Upper lobe of left lung (tissue), 4 donors: ENCODE measurements around the gene YIPF1.

Source experiments
- EP300 ChIP-seq, 4 donors: sonication (generic); formaldehyde crosslinking; IDR thresholded peaks; one replicate each; pipeline ENCODE4 v1.5.1; 2017; ENCODE audit warnings: antibody characterized with exemption in 4 of 4, control low read depth in 2 of 4
- POLR2A ChIP-seq, 4 donors: fragments of 450-650 bp; IDR thresholded peaks; one replicate each; pipeline ENCODE4 v1.5.1; 2016 to 2017; ENCODE audit warnings: antibody characterized with exemption in 4 of 4, mild to moderate bottlenecking in 2 of 4
- POLR2AphosphoS5 ChIP-seq, 2 donors: sonication (generic); formaldehyde crosslinking; IDR thresholded peaks; one replicate each; pipeline ENCODE4 v1.5.1; 2017; ENCODE audit warnings: antibody characterized with exemption in 2 of 2
- TF ChIP-seq, protein P1 (sequence below), 6 experiments: fragments of 450-650 bp in 4 of 6; fragments of 200-600 bp in 2 of 6; sonication (generic) in 2 of 6; IDR thresholded peaks; one replicate each; pipeline ENCODE4 v1.5.1; 2016 to 2019; ENCODE audit warnings: antibody characterized with exemption in 6 of 6

- no peak for TF ChIP-seq EP300 (IDR thresholded peaks at IDR 0.05)
- TF ChIP-seq, protein P1, sequence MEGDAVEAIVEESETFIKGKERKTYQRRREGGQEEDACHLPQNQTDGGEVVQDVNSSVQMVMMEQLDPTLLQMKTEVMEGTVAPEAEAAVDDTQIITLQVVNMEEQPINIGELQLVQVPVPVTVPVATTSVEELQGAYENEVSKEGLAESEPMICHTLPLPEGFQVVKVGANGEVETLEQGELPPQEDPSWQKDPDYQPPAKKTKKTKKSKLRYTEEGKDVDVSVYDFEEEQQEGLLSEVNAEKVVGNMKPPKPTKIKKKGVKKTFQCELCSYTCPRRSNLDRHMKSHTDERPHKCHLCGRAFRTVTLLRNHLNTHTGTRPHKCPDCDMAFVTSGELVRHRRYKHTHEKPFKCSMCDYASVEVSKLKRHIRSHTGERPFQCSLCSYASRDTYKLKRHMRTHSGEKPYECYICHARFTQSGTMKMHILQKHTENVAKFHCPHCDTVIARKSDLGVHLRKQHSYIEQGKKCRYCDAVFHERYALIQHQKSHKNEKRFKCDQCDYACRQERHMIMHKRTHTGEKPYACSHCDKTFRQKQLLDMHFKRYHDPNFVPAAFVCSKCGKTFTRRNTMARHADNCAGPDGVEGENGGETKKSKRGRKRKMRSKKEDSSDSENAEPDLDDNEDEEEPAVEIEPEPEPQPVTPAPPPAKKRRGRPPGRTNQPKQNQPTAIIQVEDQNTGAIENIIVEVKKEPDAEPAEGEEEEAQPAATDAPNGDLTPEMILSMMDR (IDR thresholded peaks at IDR 0.05), result no peak
- no peak for TF ChIP-seq POLR2A (IDR thresholded peaks at IDR 0.05)
- no peak for TF ChIP-seq POLR2AphosphoS5 (IDR thresholded peaks at IDR 0.05)
Observed at GRCh38 chr1:53892911-53893310, 3.3 kb upstream of the YIPF1 start.
